HepG2 (cell line): ENCODE data around the gene LSM12. TPM values are rescaled to one million over a fixed set of nuclear protein-coding genes. Genes with fewer than 3 reads are reported as not detected.

Experiments
- CAMTA2 ChIP-seq: sonication (generic); formaldehyde crosslinking; IDR thresholded peaks from 2 replicates; pipeline ENCODE4 v1.4.0; 2020; ENCODE audit warnings: mild to moderate bottlenecking, missing genetic modification reagents, borderline replicate concordance
- CREB1 ChIP-seq, 2 experiments: fragments of 450-650 bp in 1 of 2; IDR thresholded peaks; 2 replicates each; pipeline ENCODE4 v1.6.1; 2016 to 2017; ENCODE audit warnings: control low read depth in 1 of 2, mild to moderate bottlenecking in 1 of 2, missing compliant biosample characterization in 1 of 2, missing genetic modification characterization in 1 of 2
- DNMT1 ChIP-seq: sonication (generic); formaldehyde crosslinking; IDR thresholded peaks from 2 replicates; pipeline ENCODE4 v1.5.1; 2020; ENCODE audit warnings: mild to moderate bottlenecking, missing genetic modification reagents
- EZH2 ChIP-seq: conservative IDR thresholded peaks from 2 replicates; pipeline ENCODE4 v1.6.1; 2012; ENCODE audit warnings: mild to moderate bottlenecking, low read depth, low read length, moderate library complexity
- FUBP1 ChIP-seq: sonication (generic); formaldehyde crosslinking; IDR thresholded peaks from 2 replicates; pipeline ENCODE4 v1.5.1; 2020; ENCODE audit warnings: missing genetic modification reagents, mild to moderate bottlenecking, borderline replicate concordance
- IRF9 ChIP-seq: sonication (generic); formaldehyde crosslinking; IDR thresholded peaks from 2 replicates; pipeline ENCODE4 v1.8.0; 2022; ENCODE audit warnings: missing genetic modification reagents, mild to moderate bottlenecking, borderline replicate concordance
- ONECUT2 ChIP-seq: sonication (generic); formaldehyde crosslinking; IDR thresholded peaks from 2 replicates; pipeline ENCODE4 v1.4.0; 2020; ENCODE audit warnings: missing genetic modification reagents
- PTBP1 ChIP-seq: fragments of 200-400 bp; formaldehyde crosslinking; IDR thresholded peaks from 2 replicates; pipeline ENCODE4 v1.6.1; 2018; ENCODE audit warnings: low read length, low read depth; ENCODE audit not compliant: poor library complexity, severe bottlenecking
- RAD51 ChIP-seq: fragments of 450-650 bp; IDR thresholded peaks from 2 replicates; pipeline ENCODE4 v1.6.1; 2016; ENCODE audit warnings: borderline replicate concordance
- RFX1 ChIP-seq: fragments of 450-650 bp; IDR thresholded peaks from 2 replicates; pipeline ENCODE4 v1.6.1; 2017
- TBP ChIP-seq: sonication (generic); formaldehyde crosslinking; IDR thresholded peaks from 2 replicates; pipeline ENCODE4 v1.5.0; 2020; ENCODE audit warnings: missing genetic modification reagents
- TERF1 ChIP-seq: sonication (generic); formaldehyde crosslinking; IDR thresholded peaks from 2 replicates; pipeline ENCODE4 v1.8.0; 2022; ENCODE audit warnings: mild to moderate bottlenecking, missing genetic modification reagents, moderate library complexity
- THAP9 ChIP-seq: sonication (generic); formaldehyde crosslinking; IDR thresholded peaks from 2 replicates; pipeline ENCODE4; 2020; ENCODE audit warnings: missing genetic modification reagents, mild to moderate bottlenecking, borderline replicate concordance
- ZBTB46 ChIP-seq: sonication (generic); formaldehyde crosslinking; IDR thresholded peaks from 2 replicates; pipeline ENCODE4 v1.4.0; 2020; ENCODE audit warnings: mild to moderate bottlenecking, missing genetic modification reagents, borderline replicate concordance
- ZBTB7A ChIP-seq: sonication (generic); formaldehyde crosslinking; IDR thresholded peaks from 2 replicates; pipeline ENCODE4 v1.8.0; 2022; ENCODE audit warnings: mild to moderate bottlenecking, missing genetic modification reagents
- ZMYM4 ChIP-seq: sonication (generic); formaldehyde crosslinking; IDR thresholded peaks from 2 replicates; pipeline ENCODE4 v1.8.1; 2023; ENCODE audit warnings: mild to moderate bottlenecking, missing genetic modification reagents
- ZNF20 ChIP-seq: sonication (generic); formaldehyde crosslinking; IDR thresholded peaks from 2 replicates; pipeline ENCODE4 v1.4.0; 2020; ENCODE audit warnings: mild to moderate bottlenecking, moderate library complexity, missing genetic modification reagents
- ZNF274 ChIP-seq: sonication (generic); formaldehyde crosslinking; IDR thresholded peaks from 2 replicates; pipeline ENCODE4 v1.5.1; 2020; ENCODE audit warnings: mild to moderate bottlenecking, missing genetic modification reagents
- ZNF460 ChIP-seq: sonication (generic); formaldehyde crosslinking; IDR thresholded peaks from 2 replicates; pipeline ENCODE4 v1.5.1; 2020; ENCODE audit warnings: missing genetic modification reagents, mild to moderate bottlenecking, borderline replicate concordance
- ZNF546 ChIP-seq: sonication (generic); formaldehyde crosslinking; conservative IDR thresholded peaks from 2 replicates; pipeline ENCODE4 v1.8.1; 2023; ENCODE audit warnings: mild to moderate bottlenecking, missing genetic modification reagents
- polyA plus RNA-seq, 8 experiments: library from polyadenylated mRNA; depleted of rRNA in 3 of 8; stranded (reverse) in 7 of 8; unstranded in 1 of 8; fragments of >200 nt; fragmentation: Illumina TruSeq in 4 of 8; extraction: Trizol in 4 of 8; gene quantifications; 2 replicates each; pipeline versions ENCODE4 v1.2.1 to v1.2.3, GENCODE V29; 2011 to 2016; ENCODE audit warnings: low read depth in 4 of 8, missing spikeins in 1 of 8, mixed read lengths in 1 of 8; ENCODE audit not compliant: insufficient read depth in 1 of 8
- total RNA-seq, 5 experiments: library from RNA; depleted of rRNA; stranded (reverse); fragments of >200 nt; fragmentation: Illumina TruSeq; extraction: Trizol; gene quantifications; 2 replicates each; pipeline ENCODE4 v1.2.3, GENCODE V29; 2016; ENCODE audit warnings: low read depth in 1 of 5

Gene LSM12
- total and polyA plus RNA-seq, 2 of the 13 experiments (the other 11 are each of a cell fraction or from before 2014, with no cell fraction given), result 52.8 to 55.7 TPM

- 0 out of 2 replicates have a peak, but pooled peaks have one; percentile 14 for TF ChIP-seq ZMYM4
- no peak for TF ChIP-seq ZNF460 (CRISPR knock-in tag)
- TF ChIP-seq ZBTB7A (CRISPR knock-in tag), result no peak
- TF ChIP-seq ZNF546 (CRISPR knock-in tag), result no peak
- TF ChIP-seq RFX1, result no peak
- TF ChIP-seq FUBP1, result no peak
- no peak for TF ChIP-seq THAP9
- no peak for TF ChIP-seq CREB1 (IDR thresholded peaks at IDR 0.05)
- no peak for TF ChIP-seq CREB1 (CRISPR knock-in tag; IDR thresholded peaks at IDR 0.05)
- TF ChIP-seq ZNF20 (CRISPR knock-in tag), result no peak
- no peak for TF ChIP-seq TERF1
- TF ChIP-seq ZNF274 (CRISPR knock-in tag), result no peak
- TF ChIP-seq EZH2, result no peak
- TF ChIP-seq IRF9 (CRISPR knock-in tag), result no peak
- TF ChIP-seq CAMTA2 (CRISPR knock-in tag), result no peak
- no peak for TF ChIP-seq TBP (CRISPR knock-in tag)
- no peak for TF ChIP-seq RAD51
- no peak for TF ChIP-seq PTBP1
- TF ChIP-seq DNMT1 (CRISPR knock-in tag), result no peak
- 0 out of 2 replicates have a peak, but pooled peaks have one; percentile 21 for TF ChIP-seq ONECUT2 (CRISPR knock-in tag)
- TF ChIP-seq ZBTB46 (CRISPR knock-in tag), result no peak
Measured at GRCh38 chr17:44076716-44077594, 10.5 kb upstream of the LSM12 start (continued).
